Mucosa of gallbladder (tissue), 1 donor: ENCODE results near the gene P2RY8. TPM values are rescaled to one million over a fixed set of nuclear protein-coding genes. Genes with fewer than 3 reads are reported as not detected.
"Not testable (repeated sequence)": the region's sequence is repeated elsewhere in the genome, so short reads cannot be mapped to it uniquely, and the experiment has no call there.

ENCODE experiments used
- DNase-seq: peaks from one replicate; pipeline ENCODE4 v3.0.0-alpha.2; 2020; ENCODE audit warnings: low spot score
- total RNA-seq: library from RNA; stranded (reverse); gene quantifications from one replicate; pipeline ENCODE4 v1.2.1, GENCODE V29; 2021
- donor health status: DM: no; HTN: no; CAD: no.

Gene P2RY8
- total RNA-seq, 1 donor from 2014 or later: 2.3 TPM

DNA sequence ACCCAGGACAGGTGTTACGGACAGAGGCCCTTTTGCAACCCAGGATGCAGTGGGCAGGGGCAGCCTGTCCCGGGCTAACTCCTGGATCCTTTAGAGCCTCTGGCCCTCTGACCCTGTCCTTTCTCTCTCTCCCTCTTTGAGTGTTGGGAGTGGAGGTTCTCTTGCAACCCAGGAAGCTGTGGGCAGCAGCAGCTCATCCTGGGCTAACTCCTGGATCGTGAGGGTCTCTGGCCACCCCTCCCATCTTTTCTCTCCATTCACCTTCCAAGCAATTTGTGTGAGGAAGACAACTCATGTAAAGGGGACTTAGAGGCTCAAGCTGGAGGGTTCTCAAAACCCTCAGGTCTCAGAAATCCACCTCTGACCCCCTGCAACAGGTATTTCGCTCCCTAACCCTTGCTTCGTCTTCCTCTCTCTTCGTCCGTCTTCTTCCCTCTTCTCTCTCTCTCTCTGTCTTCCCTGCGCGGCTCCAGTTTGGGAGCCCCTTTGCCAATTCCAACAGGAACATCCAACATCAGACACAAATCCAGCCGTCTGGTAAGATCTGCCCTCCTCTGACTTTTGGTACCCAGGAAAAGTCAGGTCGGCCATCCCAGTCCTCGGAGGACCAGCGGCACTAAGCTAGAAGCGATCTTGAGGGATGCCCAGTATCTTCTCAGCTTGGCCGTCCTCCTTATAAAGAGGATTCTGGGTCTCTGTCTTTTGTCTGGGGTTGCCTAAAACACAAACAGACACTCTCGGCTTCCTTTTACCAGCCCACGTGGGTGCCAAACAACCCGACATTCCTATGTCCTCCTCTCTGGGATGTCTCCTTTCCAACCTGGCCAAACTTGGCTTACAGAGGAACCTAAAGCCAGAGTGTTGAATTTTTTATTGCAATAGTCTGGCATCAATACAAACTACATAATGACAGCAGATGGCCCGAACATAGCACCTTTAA lies 92.2 kb downstream of the P2RY8 start:
- DNase-seq: no peak

DNA sequence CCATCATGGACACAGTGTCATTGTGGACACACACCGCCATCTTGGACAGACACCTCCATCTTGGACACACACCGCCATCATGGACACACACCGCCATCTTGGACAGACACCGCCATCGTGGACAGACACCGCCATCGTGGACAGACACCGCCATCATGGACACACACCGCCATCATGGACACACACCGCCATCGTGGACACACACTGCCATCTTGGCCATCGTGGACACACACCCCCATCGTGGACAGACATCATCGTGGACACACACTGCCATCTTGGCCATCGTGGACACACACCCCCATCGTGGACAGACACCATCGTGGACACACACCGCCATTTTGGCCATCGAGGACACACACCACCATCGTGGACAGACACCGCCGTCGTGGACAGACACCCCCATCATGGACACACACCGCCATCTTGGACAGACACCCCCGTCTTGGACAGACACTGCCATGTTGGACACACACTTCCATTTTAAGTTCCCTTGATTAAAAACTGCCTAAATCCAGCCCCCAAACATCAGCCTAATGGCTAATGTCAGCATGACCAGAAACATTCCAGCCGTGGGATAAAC lies 93.4 kb downstream of the P2RY8 start:
- no peak for DNase-seq

DNA sequence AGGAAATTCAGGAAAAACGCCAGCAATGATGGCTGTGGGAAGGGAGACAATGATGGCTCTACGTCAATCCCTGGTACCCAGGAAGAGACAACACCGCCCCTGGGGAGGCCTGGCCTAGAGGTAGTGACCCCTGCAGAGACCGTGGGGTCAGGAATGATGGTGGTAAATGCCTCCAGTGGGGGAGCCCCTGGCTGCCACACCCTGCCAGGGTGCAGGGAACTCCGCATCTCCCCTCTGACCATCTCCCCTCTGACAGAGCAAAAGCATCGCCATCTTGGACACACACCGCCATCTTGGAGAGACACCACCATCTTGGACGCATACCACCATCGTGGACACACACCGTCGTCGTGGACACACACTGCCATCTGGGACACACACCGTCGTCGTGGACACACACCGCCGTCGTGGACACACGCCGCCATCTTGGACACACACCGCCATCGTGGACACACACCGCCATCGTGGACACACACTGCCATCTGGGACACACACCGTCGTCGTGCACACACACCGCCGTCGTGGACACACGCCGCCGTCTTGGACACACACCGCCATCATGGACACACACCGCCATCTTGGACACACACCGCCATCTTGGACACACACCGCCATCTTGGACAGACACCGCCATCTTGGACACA lies 94.1 kb downstream of the P2RY8 start:
- no peak for DNase-seq

DNA sequence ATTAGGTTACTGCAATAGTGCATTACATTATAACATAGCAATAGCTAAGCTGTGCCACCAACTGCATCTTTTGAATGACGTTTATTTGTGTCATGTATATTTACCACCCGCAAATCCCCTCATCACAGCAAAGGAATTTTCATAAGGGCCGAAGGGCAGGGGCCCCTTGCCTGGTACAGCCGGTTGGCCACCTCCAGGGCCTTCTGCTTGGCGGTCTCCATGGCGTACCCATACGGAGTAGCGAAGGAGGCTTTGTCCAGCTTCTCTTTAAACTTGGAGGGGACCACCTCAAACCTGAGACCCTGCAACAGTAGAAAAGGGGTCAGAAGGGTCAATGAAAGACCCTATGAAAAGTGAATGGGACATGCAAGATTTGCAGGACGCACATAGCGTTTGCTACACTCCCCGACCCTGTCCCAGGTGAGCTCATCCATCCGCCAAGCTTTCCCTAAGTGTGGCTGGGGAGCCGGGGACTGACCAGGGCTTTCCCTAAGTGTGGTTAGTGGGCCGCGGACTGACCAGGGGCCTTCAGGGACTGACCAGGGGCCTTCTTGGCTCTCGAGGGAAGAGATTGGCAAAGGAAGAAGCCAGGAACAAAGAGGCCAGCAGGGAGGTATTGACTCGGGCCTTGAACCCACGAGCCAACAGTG lies 94.8 kb downstream of the P2RY8 start:
- DNase-seq: no peak

DNA sequence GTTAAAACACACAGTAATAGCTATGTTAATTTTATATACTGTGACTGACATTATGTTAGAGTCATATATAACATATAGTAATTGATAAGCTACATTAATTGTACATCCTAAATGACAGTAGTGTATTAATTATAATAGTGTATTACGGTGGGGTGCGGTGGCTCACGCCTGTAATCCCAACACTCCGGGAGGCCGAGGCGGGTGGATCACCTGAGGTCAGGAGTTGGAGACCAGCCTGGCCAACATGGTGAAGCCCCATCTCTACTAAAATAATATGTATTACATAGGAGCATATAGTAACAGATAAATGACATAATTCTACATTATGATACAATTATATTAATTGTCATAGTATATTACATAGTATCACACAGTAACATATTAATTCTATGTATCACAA lies 96.5 kb downstream of the P2RY8 start:
- no peak for DNase-seq

DNA sequence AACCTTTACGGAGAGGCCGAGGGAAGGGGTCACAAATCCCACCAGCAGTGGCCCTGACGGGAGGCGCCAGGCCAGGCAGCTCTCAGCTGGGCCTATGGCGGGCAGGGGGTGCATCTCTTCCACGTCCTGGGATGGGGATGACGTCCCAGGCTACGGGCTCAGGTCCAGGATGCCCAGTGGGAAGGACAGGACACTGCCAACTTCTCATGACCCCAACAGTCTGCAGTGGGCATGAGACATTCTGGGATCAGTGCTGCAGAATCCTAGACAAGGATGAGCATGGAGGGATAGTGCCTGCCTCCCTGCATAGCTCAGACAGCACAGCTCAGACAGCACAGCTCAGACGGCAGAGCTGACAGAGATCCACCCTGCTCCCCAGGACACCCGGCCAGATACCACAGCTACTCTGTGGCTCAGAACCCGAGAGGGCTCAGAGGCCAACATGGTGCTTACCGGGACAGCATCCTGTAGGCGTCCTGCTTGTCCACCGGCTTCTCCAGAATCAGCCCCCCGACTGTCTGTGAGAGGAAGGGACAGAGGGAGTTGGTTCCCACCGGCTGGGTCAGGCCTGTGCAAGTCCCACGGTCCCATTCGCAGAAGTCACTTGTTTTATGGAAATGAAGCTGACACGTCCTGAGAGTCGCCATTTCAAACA lies 101.6 kb downstream of the P2RY8 start:
- no peak for DNase-seq

DNA sequence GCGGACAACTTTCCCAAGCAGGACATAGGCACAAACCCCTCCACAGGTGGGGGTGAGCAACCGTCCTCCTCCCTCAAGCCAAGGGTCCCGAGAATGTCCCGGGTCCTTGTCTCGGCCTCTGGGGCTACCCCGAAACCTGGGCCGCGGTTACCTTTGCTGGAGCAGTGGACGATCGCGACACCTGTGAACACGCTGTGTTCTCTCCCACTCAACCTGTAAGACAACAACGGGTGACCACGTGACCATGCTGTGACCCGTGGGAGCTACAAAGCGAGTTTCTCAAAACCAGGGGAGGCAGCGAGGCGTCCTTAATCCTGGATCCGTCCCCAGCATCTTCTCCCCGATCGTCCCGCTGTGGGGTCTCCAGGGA lies 102.1 kb downstream of the P2RY8 start:
- DNase-seq: no peak

DNA sequence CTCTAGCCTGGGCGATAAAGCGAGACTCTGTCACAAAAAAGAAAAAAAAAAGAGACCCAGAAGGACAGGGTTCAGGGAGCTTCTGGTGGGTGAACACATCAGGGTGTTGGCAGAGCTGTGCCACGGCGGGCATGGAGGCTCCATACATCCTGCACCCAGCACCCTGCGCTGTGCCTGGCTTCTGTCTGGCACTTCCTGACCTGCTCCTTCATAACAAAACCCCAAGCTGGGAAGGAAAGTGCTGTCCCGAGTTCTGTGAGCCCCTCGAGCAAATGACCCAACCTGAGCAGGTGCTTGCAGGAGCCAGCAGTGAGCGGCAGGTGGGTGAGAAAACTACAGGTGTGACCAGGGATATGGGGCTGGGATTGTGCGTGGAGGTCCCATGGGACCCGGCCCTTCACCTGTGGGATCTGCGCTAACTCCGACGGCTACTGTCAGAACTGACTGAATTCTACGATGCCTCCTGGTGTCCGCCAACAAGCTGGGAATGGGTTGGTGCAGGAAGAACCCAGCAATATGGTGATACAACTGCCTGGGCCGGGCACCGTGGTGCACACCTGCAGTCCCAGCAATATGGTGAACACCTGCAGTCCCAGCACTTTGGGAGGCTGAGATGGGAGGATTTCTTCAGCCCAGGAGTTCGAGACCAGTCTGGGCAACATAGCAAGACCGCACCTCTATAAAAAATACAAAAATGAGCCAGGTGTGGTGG lies 103.2 kb downstream of the P2RY8 start:
- no peak for DNase-seq

DNA sequence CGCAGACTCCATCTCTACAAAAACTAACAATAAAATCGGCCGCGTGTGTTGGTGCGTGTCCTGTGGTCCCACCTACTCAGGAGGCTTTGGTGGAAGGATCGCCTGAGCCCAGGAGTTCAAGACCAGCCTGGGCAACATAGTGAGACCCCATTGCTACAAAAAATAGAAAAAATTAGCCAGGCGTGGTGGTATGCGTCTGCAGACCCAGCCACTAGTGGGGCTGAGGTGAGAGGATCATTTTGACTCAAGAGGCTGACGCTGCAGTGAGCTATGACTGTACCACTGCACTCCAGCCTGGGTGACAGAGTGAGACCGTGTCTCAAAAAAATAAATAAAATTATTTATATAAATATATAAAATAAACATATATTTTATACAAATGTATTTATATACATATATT lies 106.5 kb downstream of the P2RY8 start:
- DNase-seq: no peak

DNA sequence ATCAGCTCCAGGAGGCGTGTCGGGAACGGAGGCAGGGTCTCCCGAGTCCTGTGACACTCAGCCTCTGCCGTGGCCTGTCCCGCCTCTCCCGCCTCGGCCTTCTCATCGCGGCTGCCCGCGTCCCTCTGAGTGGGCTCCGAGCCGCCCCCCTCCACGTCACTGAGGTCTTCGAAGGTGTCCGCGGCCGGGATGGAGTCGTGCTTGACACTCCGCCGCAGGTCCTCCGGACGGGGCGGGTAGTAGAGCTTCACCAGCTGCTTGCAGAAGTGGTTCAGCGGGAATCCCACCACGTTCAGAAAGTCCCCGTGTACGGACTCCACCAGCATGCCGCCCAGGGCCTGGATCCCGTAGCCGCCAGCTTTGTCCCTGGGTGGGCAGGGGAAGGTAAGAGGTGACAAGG lies 109.2 kb downstream of the P2RY8 start:
- DNase-seq: no peak

DNA sequence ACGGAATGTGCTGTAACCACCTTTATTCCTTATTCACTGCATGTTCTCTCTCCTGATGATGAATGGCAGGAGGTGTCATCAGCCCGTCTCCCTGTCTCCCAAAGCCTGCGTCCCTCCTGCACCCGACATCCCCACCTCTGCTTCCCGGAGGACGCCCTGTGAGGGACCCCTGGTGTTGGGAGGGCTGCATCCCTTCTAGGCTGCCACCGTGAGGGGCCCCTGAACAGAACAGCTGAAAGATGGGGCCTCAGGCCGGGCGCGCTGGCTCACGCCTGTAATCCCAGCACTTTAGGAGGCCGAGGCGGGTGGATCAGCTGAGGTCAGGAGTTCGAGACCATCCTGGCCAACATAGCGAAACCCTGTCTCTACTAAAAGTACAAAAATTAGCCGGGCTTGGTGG lies 110.7 kb downstream of the P2RY8 start:
- DNase-seq: not testable (repeated sequence)

DNA sequence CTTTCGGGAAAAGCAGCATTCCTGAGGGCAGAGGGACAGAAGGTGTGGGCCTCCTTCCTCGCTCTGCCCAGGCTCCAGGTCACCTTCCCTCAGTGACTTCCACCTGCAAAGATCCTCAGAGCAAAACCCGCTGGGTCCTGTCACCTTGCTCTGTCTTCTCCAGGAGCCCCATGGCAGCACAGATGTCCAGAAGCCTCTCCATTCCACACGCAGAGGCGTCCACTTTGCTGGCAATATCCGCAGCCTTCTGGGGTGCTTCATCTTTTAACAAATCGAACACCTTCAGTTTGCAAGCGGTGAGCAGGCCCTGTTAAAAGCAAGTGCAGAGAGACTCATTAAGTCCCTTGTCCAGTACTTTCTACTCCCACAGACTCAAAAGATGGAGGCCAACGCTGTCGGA lies 111.6 kb downstream of the P2RY8 start:
- no peak for DNase-seq

DNA sequence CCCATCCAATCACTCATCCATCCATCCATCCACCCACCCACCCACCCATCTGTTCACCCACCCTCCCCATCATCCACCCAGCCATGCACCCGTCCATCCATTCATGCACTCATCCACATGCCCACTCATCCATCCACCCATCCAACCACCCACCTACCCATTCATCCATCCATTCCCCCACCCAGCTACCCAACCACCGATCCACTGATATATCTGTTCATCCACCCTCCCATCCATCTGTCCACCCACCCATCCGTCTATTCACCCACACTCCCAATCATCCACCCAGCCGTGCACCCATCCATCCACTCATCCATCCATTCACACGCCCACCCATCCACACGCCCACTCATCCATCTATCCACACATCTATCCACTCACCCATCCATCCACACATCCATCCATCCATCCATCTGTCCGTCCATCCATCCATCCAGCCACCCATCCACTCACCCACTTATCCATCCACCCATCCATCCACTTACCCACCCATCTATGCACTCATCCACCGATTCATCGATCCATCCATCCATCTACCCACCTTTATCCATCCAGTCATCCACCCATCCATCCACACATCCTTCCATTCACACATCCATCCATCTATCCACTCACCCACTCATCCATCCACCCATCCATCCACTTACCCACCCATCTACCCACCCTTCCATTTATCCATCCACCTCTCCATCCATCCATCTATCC lies 112.7 kb downstream of the P2RY8 start:
- DNase-seq: no peak

DNA sequence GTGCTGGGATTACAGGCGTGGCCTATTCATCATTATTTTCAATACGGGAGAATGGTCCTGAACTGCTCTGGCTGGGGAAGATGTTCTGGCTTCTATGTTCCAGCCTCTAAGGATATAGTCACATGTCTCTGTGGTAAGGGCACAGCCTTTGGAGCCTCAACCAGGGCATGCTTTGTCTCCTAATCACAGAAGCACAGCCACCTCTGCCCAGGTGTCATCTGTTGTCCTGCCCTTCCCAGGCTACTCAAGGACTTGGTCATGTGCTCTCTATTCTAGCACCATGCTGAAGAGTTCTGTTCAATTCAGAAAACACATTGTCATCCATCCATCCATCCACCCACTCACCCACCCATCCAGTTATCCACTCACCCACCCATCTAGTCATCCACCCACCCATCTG lies 113.8 kb downstream of the P2RY8 start:
- DNase-seq: no peak

DNA sequence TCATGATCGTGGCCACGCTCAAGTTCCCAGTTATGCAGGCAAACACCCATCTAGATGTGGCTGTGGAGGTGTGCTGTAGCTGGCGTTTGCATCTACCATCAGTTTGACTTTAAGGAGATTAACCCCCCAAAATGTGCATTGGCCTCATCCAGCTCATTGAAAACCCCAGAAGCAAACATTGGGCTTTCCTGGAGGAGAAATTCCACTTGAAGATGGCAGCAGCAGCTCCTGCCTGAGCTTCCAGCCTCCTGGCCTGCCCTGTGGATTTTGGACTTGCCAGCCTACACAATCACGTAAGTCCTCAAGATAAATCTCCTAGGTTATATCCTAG lies 114.9 kb downstream of the P2RY8 start:
- no peak for DNase-seq

DNA sequence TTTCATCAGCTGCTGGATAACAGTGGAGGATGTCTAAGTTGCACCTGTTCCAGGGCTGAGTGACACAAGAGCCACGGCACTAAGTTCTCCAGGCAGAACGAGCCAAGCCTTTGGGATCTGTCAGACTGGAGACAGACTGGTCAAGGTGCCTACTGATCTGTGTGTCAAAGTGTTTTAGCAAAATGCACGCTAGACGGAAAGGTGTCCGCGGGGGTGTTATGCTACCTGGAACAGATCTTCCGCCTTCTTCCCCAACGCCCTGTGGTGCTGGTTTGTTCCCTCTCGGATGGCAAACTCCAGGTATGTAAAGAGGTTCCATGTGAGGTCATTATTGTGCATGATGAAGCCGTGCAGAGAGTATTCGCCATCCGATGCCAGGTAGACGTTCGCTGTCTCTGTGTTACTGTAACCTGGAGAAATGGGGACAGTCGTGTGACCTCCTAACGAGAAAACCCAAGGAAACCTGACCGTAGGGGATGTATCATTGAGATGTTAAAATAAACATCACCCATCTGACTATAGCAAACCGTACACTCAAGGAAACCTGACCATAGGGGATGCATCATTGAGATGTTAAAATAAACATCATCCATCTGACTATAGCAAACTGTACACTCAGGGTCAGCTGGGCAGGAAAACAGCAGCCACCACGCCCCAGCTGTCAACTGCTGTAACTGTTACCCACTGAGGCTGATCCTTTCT lies 115.4 kb downstream of the P2RY8 start:
- DNase-seq: no peak

DNA sequence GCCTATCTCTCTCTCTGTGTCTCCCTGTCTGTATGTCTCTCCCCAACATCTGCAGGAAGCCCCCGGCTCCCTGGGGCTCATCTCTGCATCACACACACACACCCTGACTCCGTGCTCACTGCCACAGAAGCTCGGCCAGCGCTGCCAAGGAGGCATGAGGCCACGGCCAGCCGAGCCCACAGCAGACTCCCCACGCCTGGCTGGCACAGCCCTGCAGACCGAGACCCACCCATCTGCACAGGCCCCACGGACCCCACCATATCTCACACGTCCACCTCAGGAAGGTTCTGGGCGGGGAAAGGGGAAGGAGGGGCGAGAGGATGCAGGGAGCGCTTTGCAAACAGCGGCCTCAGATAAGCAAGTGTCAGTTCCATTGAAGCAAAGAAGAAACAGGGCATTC lies 116.6 kb downstream of the P2RY8 start:
- no peak for DNase-seq

DNA sequence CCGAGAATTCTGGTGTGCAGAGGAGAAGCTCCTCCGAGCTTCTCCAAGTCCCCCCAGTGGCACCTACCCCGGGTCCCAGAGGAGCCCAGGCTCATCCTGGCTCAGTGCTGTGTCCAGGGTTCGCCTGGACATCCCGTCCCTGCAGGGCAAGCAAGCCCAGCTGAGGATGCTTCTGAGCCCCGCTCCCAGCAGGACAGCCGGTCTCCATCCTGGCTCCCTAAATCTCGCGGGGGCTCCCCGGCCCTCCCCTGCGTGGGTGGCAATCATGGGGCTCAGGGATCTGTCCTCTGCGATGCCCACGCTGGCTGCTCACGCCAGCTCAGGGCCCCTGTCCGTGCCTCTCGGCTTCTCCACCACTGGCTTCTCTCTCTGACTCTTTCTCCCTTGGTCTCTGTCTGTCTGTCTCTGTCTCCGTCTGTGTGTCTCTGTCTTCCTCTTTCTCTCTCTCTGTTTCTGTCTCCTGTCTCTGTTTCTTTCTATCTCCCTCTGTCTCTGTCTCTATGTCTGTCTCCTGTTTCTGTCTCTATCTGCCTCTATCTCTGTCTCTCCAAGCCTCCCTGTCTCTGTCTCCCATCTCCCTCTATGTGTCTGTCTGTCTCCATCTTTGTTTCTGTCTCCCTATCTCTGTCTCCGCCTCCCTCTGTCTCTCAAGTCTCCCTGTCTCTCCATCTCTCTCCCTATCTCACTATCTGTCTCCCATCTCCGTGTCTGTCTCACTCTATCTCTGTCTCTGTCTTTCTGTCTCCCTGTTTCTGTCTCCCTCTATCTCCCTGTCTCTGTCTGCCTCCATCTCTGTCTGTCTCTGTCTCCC lies 117.2 kb downstream of the P2RY8 start:
- DNase-seq: no peak

DNA sequence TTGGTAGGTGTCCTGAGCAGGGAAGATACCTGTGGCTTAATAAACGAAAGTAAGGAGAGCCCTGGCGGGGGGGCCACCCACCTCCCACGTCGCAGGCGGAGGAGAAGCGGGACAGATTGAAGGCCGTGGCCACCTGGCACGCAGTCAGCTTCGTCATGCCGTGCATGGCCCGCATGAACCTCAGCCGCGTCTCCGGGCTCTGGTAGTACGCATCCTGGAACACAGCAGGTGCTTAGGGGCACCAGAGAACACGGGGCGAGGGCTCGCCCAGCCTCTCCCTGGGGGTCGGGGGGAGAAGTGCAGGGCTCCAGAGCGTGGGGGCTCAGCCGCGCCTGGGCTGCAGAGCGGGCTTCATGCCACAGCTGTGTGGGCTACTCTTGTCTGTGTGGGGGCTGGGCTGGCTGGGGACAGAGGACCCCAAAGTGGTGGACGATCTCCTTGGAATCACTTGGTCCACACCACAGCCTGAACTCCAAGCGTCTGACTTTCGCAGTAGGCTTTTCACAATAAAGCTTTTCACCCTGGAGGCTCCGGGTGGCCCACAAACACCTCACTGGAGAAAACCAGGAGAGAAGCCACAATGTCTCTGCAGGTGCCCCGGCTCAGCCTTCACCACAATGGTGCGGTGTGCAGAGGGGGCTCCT lies 118.0 kb downstream of the P2RY8 start:
- no peak for DNase-seq
